GM23248 (cell line): ENCODE results near the gene ACSS1.

Experiments used
- EZH2 ChIP-seq: fragments of 200-600 bp; sonication (generic); IDR thresholded peaks from 2 replicates; pipeline ENCODE4 v1.6.1; 2018; ENCODE audit warnings: antibody characterized with exemption, mild to moderate bottlenecking; ENCODE audit not compliant: insufficient read depth, poor library complexity, severe bottlenecking
- EZH2phosphoT487 ChIP-seq: fragments of 200-600 bp; sonication (generic); IDR thresholded peaks from 2 replicates; pipeline ENCODE4 v1.6.1; 2018; ENCODE audit warnings: antibody characterized with exemption, moderate library complexity, mild to moderate bottlenecking, low read depth; ENCODE audit not compliant: insufficient read depth

DNA sequence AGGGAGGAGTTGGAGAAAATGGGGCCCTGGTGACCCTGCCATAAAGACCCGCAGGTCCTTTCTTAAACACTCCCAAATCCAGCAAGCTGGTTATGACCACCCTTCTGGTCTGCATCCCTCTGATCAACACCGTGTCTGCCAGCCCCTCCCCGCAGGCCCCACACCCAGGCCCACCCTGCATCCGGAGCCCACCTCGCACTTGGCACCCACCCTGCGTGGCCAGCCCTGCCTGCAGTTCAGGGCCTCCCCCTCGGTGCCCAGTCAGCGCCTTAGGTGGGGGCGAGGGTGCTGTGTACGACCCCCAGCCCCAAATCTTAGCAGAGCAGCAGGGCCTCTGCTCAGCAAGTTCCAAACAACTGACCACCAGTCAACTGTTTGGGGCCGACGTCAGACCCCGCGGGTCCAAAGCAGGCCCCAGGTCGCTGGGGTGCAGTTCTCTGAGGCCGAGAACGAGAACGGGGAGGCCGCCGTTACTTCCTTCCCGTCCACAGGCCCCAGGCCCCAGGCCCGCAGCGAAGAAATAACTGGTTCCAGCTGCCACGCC lies 1.2 kb downstream of the ACSS1 start:
- TF ChIP-seq EZH2, result no peak
- no peak for TF ChIP-seq EZH2phosphoT487
